GM18873 (cell line): ENCODE data around the gene TRPC3.
"Not testable (repeated sequence)": the region's sequence is repeated elsewhere in the genome, so short reads cannot be mapped to it uniquely, and the experiment has no call there.

Experiments
- ATAC-seq: cut with Tn5 transposase; IDR thresholded peaks from one replicate; pipeline ENCODE4 v1.9.1; 2021; ENCODE audit warnings: mild to moderate bottlenecking, moderate library complexity, moderate number of reproducible peaks; ENCODE audit not compliant: unreplicated experiment, low FRiP score

The TRPC3 gene

GRCh38 chr4:121950680-121951520 lies 960 bp downstream of the TRPC3 start:
- ATAC-seq, result peak; percentile 30

- ATAC-seq, result peak; percentile 67
Observed at GRCh38 chr4:121950212-121950679, 1.6 kb downstream of the TRPC3 start.

GRCh38 chr4:121946644-121947043 lies 5.2 kb downstream of the TRPC3 start:
- no peak for ATAC-seq

GRCh38 chr4:121943941-121944340 lies 7.9 kb downstream of the TRPC3 start:
- peak; percentile 65 for ATAC-seq

GRCh38 chr4:121939690-121940089 lies 12.2 kb downstream of the TRPC3 start:
- no peak for ATAC-seq

GRCh38 chr4:121938282-121939092 lies 13.4 kb downstream of the TRPC3 start:
- ATAC-seq, result no peak

GRCh38 chr4:121936101-121936500 lies 15.8 kb downstream of the TRPC3 start:
- no peak for ATAC-seq

GRCh38 chr4:121934635-121935034 lies 17.2 kb downstream of the TRPC3 start:
- ATAC-seq, result no peak

- no peak for ATAC-seq
Observed at GRCh38 chr4:121932212-121932974, 19.5 kb downstream of the TRPC3 start.

GRCh38 chr4:121930304-121930703 lies 21.6 kb downstream of the TRPC3 start:
- no peak for ATAC-seq

GRCh38 chr4:121927948-121928347 lies 23.9 kb downstream of the TRPC3 start:
- no peak for ATAC-seq

GRCh38 chr4:121926490-121926889 lies 25.4 kb downstream of the TRPC3 start:
- not testable (repeated sequence) for ATAC-seq

- no peak for ATAC-seq
Observed at GRCh38 chr4:121923306-121923705, 28.6 kb downstream of the TRPC3 start.

- no peak for ATAC-seq
Observed at GRCh38 chr4:121913667-121914066, 38.2 kb downstream of the TRPC3 start.

- no peak for ATAC-seq
Observed at GRCh38 chr4:121908346-121908745, 43.5 kb downstream of the TRPC3 start.

GRCh38 chr4:121900132-121900983 lies 51.5 kb downstream of the TRPC3 start:
- ATAC-seq, result peak; percentile 78

GRCh38 chr4:121898150-121898549 lies 53.7 kb downstream of the TRPC3 start:
- no peak for ATAC-seq

GRCh38 chr4:121888134-121888533 lies 63.7 kb downstream of the TRPC3 start:
- no peak for ATAC-seq

- no peak for ATAC-seq
Observed at GRCh38 chr4:121885115-121885514, 66.7 kb downstream of the TRPC3 start.

- ATAC-seq, result no peak
Observed at GRCh38 chr4:121881158-121881557, 70.7 kb downstream of the TRPC3 start.
